Measurements from ENCODE around the gene SFXN2.

The SFXN2 gene

GRCh38 chr10:102782673-102783551, 68.5 kb downstream of the SFXN2 start:
- TF ChIP-seq CTCF (IDR thresholded peaks at IDR 0.05; ENCODE audit: control insufficient read depth, extremely low read depth, insufficient read depth) = no peak
- H3K4me3 ChIP-seq (ENCODE audit: low read depth, low read length) = no peak overlapping the region
- DNase-seq (ENCODE audit: low read depth) = no peak

GRCh38 chr10:102783568-102783967, 69.1 kb downstream of the SFXN2 start:
- no peak for TF ChIP-seq CTCF (IDR thresholded peaks at IDR 0.05; ENCODE audit: control insufficient read depth, extremely low read depth, insufficient read depth)
- H3K4me3 ChIP-seq (ENCODE audit: low read depth, low read length) = no peak overlapping the region
- DNase-seq (ENCODE audit: low read depth) = no peak

GRCh38 chr10:102785818-102786217, 71.4 kb downstream of the SFXN2 start:
- TF ChIP-seq CTCF (IDR thresholded peaks at IDR 0.05; ENCODE audit: control insufficient read depth, extremely low read depth, insufficient read depth) = no peak
- no peak for DNase-seq (ENCODE audit: low read depth)
- H3K4me3 ChIP-seq (ENCODE audit: low read depth, low read length) = no peak overlapping the region

- no peak overlapping the region for H3K4me3 ChIP-seq (ENCODE audit: low read depth, low read length)
- DNase-seq (ENCODE audit: low read depth) = no peak
- no peak for TF ChIP-seq CTCF (IDR thresholded peaks at IDR 0.05; ENCODE audit: control insufficient read depth, extremely low read depth, insufficient read depth)
Measured at GRCh38 chr10:102791754-102792395, 77.4 kb downstream of the SFXN2 start.
